DOHH2 (cell line): ENCODE results near the gene NDC1.

Experiments used
- H3F3A ChIP-seq: fragments of 200-600 bp; sonication (generic), shearing (Covaris generic); 2 replicates; pipeline ENCODE4 v1.6.0; 2016; ENCODE audit warnings: antibody characterized with exemption, mild to moderate bottlenecking; ENCODE audit not compliant: control insufficient read depth, insufficient read depth
- H3K27ac ChIP-seq: fragments of 200-600 bp; sonication (generic); 2 replicates; pipeline ENCODE4 v1.5.1; 2014; ENCODE audit warnings: low read depth, mild to moderate bottlenecking, low read length, moderate library complexity
- H3K27me3 ChIP-seq: fragments of 200-600 bp; sonication (generic); 2 replicates; pipeline ENCODE4 v1.6.1; 2014; ENCODE audit warnings: mild to moderate bottlenecking, low read length, mixed read lengths; ENCODE audit not compliant: control insufficient read depth
- H3K36me3 ChIP-seq: fragments of 200-600 bp; sonication (generic); 2 replicates; pipeline ENCODE4 v1.6.1; 2014; ENCODE audit warnings: mild to moderate bottlenecking, low read length, moderate library complexity, mixed read lengths; ENCODE audit not compliant: control insufficient read depth
- H3K4me1 ChIP-seq: fragments of 200-600 bp; sonication (generic); 2 replicates; pipeline ENCODE4 v1.6.1; 2014; ENCODE audit warnings: mild to moderate bottlenecking, low read length, mixed read lengths; ENCODE audit not compliant: control insufficient read depth
- H3K4me2 ChIP-seq: fragments of 200-600 bp; sonication (generic); 2 replicates; pipeline ENCODE4 v1.6.0; 2014; ENCODE audit warnings: mild to moderate bottlenecking, low read length, moderate library complexity
- H3K4me3 ChIP-seq: fragments of 200-600 bp; sonication (generic); 2 replicates; pipeline ENCODE4 v1.5.1; 2014; ENCODE audit warnings: mild to moderate bottlenecking, low read length, mixed read lengths
- H3K79me2 ChIP-seq: fragments of 200-600 bp; sonication (generic); 2 replicates; pipeline ENCODE4 v1.6.1; 2014; ENCODE audit warnings: mild to moderate bottlenecking, low read length, mixed read lengths; ENCODE audit not compliant: control insufficient read depth
- H3K9me2 ChIP-seq: fragments of 200-600 bp; sonication (generic); replicated peaks from 2 replicates; pipeline ENCODE4 v1.6.1; 2014; ENCODE audit warnings: mild to moderate bottlenecking, low read length, mixed read lengths; ENCODE audit not compliant: control insufficient read depth
- H3K9me3 ChIP-seq: fragments of 200-600 bp; sonication (generic); 2 replicates; pipeline ENCODE4 v1.6.1; 2014; ENCODE audit warnings: antibody characterized with exemption, low read length, mixed read lengths; ENCODE audit not compliant: control insufficient read depth, insufficient read depth
- H4K20me1 ChIP-seq: fragments of 200-600 bp; sonication (generic); 2 replicates; pipeline ENCODE4 v1.6.0; 2014; ENCODE audit warnings: low read depth, mild to moderate bottlenecking, antibody characterized with exemption, low read length, moderate library complexity; ENCODE audit not compliant: control insufficient read depth, insufficient read depth
- CTCF ChIP-seq: fragments of 200-600 bp; sonication (generic); IDR thresholded peaks from one replicate; pipeline ENCODE4 v1.5.1; 2014; ENCODE audit warnings: antibody characterized with exemption, mild to moderate bottlenecking, low read depth, low read length; ENCODE audit not compliant: poor library complexity, severe bottlenecking
- EZH2phosphoT487 ChIP-seq: fragments of 200-600 bp; sonication (generic); IDR thresholded peaks from 2 replicates; pipeline ENCODE4 v1.6.1; 2017; ENCODE audit warnings: borderline replicate concordance, mild to moderate bottlenecking, antibody characterized with exemption, low read length, moderate library complexity, mixed read lengths

The NDC1 gene

GRCh38 chr1:53871773-53872484 lies 33.8 kb upstream of the NDC1 start:
- H3K4me3 ChIP-seq = no peak overlapping the region
- H3K79me2 ChIP-seq = no peaks in the 10 kb centered on the region
- H3F3A ChIP-seq = no peaks in the 10 kb centered on the region
- no peak overlapping the region for H3K27ac ChIP-seq
- H3K27me3 ChIP-seq = no peaks in the 10 kb centered on the region
- 0 out of 2 replicates have a peak, but pooled peaks cover 3% of the 10 kb centered on the region for H3K36me3 ChIP-seq
- H3K9me2 ChIP-seq = no peaks in the 10 kb centered on the region
- TF ChIP-seq EZH2phosphoT487 (no peak), CTCF (no peak)
- peaks cover 6% of the 10 kb centered on the region for H3K4me1 ChIP-seq
- H3K4me2 ChIP-seq = no peak overlapping the region
- no peaks in the 10 kb centered on the region for H3K9me3 ChIP-seq
- no peaks in the 10 kb centered on the region for H4K20me1 ChIP-seq

GRCh38 chr1:53871221-53871620 lies 33.1 kb upstream of the NDC1 start:
- TF ChIP-seq EZH2phosphoT487 (no peak), CTCF (no peak)
- Histone ChIP-seq H4K20me1 (no peaks in the 10 kb centered on the region), H3K4me2 (no peak overlapping the region), H3K4me1 (peaks cover 6% of the 10 kb centered on the region), H3K27me3 (no peaks in the 10 kb centered on the region), H3K4me3 (no peak overlapping the region), H3K9me3 (no peaks in the 10 kb centered on the region), H3F3A (no peaks in the 10 kb centered on the region), H3K36me3 (peaks cover 3% of the 10 kb centered on the region; the same call in 1 of the 2 replicates), H3K27ac (no peak overlapping the region), H3K79me2 (no peaks in the 10 kb centered on the region), H3K9me2 (no peaks in the 10 kb centered on the region)

- H3F3A ChIP-seq = no peaks in the 10 kb centered on the region
- TF ChIP-seq CTCF (no peak), EZH2phosphoT487 (no peak)
- peaks cover 6% of the 10 kb centered on the region for H3K4me1 ChIP-seq
- H3K27me3 ChIP-seq = no peaks in the 10 kb centered on the region
- H3K9me3 ChIP-seq = no peaks in the 10 kb centered on the region
- no peak overlapping the region for H3K4me3 ChIP-seq
- H3K27ac ChIP-seq = no peak overlapping the region
- peaks cover 3% of the 10 kb centered on the region; the same call in 1 of the 2 replicates for H3K36me3 ChIP-seq
- H3K4me2 ChIP-seq = no peak overlapping the region
- H4K20me1 ChIP-seq = no peaks in the 10 kb centered on the region
- H3K79me2 ChIP-seq = no peaks in the 10 kb centered on the region
- no peaks in the 10 kb centered on the region for H3K9me2 ChIP-seq
These were observed 31.5 kb upstream of the NDC1 start for GRCh38 chr1:53869454-53870117.
